GM12864 (cell line): ENCODE measurements around the gene TCEA3.

ENCODE experiments used
- DNase-seq: peaks from one replicate; pipeline ENCODE4 v3.0.0-alpha.2; 2011; ENCODE audit warnings: low read depth
- H3K4me3 ChIP-seq: 2 replicates; pipeline ENCODE4 v1.5.1; 2011; ENCODE audit warnings: mild to moderate bottlenecking, low read depth, low read length, control low read depth
- TF ChIP-seq, protein P1 (sequence below): IDR thresholded peaks from 2 replicates; pipeline ENCODE4 v1.5.1; 2011; ENCODE audit warnings: low read depth, mild to moderate bottlenecking, moderate library complexity, low read length, control low read depth, inconsistent platforms; ENCODE audit errors: missing control alignments

TCEA3 gene

DNA sequence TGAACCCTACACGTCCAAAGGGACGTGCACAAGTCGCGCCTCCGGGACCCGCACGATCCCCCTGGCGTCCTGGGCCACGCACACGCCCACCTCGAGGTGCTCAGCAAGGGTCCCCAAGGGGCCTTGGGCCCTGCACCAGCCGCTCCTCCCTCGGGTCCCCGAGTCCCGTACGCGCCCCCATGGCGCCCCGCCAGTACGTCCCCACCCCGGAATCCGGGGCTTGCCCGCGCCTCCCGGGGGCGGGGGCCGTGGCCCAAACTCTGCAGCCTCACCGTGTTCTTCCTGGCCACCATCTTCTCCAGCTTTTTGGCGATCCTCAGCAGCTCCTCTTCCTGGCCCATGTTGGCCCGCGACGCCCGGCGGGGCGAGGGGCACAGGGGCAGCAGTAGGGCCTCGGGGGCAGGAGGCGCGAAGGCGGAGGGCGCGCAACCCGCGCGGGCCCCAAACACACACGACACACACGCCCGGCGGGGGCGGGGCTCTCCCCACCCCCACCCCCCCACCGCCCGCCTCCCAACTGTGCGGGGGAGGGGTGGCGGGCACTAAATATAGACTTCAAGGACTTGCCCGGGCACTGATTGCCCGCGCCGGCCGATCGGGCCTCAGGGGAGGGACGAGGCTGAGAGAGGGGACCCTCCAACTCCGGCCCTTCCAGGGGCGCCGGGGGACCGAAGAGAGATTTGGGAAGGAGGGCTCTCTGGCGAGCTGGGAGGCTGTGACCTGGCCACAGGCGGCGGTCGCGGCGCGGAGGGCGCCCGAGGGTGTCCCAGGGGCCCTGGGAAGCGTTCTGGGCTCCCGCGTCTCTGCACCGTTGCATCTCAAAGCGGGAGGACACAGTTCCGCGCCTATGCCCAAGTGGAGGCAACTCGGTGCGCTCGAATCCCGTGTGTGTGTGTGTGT lies at the start of gene TCEA3:
TSS of gene TCEA3 (minus strand) at position 456 of the 900 bp plus-strand sequence. CDS start at position 341, 115 bp downstream.
- no peak within 1 kb of the TSS for H3K4me3 ChIP-seq
- TF ChIP-seq, protein P1, sequence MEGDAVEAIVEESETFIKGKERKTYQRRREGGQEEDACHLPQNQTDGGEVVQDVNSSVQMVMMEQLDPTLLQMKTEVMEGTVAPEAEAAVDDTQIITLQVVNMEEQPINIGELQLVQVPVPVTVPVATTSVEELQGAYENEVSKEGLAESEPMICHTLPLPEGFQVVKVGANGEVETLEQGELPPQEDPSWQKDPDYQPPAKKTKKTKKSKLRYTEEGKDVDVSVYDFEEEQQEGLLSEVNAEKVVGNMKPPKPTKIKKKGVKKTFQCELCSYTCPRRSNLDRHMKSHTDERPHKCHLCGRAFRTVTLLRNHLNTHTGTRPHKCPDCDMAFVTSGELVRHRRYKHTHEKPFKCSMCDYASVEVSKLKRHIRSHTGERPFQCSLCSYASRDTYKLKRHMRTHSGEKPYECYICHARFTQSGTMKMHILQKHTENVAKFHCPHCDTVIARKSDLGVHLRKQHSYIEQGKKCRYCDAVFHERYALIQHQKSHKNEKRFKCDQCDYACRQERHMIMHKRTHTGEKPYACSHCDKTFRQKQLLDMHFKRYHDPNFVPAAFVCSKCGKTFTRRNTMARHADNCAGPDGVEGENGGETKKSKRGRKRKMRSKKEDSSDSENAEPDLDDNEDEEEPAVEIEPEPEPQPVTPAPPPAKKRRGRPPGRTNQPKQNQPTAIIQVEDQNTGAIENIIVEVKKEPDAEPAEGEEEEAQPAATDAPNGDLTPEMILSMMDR: no peak
- no peak for DNase-seq

DNA sequence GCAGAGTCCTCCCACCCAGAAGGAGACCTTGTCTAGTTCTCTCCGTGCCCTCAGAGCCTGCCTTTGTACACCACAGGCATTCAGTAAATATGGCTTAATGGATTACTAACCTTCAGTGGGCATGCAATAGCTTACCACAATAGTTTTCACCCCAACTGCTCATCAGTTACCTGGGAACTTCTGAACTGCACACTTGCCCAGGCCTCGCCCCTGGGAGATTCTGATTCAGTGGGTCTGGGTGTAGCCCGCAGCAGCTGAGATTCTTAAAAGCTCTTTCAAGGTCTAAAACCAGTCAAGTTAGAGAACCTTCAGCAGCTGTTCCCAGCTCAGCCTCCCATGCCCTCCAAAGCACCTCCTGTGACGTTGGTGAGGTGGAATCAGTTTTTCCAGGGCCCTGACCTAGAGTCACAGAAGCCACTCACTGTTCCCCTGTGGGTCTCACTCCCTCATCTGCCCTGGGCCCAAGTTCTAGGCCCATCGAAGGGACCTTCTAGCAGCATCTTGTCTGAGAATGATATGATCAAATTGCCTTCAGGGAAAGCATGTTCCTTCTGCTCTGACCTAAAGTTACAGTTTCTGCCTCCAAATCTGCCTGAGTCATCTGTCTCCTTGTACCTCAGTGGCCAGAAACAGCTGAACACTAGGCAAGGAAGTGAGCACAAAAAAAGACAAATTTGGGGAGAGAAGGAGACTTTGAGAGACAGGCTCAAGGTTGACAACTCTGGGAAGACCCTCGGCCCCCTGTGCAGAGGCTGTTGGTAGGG lies 48.7 kb upstream of the TCEA3 start:
- no peak overlapping the region for H3K4me3 ChIP-seq
- no peak for DNase-seq
- TF ChIP-seq, protein P1: no peak

DNA sequence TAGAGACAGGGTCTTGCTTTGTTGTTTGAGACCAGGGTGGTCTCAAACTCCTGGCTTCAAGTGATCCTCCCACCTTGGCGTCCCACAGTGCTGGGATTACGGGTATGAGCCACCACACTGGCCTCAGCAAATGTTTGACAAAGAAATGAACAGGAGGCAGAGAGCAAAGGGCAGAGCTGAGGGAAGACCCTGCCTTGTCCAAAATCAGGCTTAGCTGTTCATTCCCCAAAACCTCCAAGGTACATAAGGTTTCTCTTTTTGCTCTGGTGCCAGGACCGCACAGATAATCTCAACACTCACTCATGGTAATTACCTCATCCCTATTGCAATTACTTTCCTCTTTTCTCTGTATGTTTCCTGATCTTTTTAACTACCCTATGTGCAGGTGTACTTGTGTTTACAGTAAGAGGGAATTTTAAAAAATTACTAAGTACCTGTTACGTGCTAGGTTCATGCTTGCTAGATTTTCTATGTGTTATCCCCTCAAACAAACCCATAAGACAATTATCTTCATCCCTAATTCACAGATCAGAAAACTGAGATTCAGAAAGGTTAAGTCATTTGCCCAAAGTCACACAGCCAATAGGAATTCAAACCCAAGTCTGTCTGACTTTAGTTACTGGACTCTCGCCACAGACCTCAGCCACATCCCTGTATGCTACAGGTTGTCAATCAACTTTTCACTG lies 47.9 kb upstream of the TCEA3 start:
- no peak overlapping the region for H3K4me3 ChIP-seq
- no peak for DNase-seq
- TF ChIP-seq, protein P1: no peak

DNA sequence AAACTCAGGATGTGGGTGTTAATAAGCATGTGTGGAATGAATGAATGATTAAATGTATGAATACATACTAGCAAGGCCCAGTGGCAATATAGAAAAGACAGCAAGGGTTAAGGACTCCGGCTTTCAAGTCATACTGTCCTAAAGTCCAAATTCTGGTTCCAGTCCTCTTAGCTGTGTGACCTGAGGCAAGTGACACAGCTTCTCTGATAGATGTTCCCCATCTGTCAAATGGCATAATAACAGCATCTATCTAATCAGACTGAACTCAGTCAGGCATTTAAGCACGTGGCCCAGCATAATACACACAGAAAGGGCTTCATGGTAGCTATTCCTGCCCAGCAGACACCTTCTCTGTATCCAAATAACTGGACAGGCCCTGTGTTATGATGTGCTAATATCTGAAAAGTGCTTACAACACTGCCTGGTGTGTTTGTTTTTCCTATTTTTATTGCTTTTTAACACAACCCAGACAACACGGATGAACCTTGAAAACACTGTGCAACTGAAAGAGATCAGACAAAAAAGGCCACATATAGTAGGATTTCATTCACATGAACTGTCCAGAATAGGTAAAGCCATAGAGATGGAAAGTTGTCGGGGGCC lies 47.0 kb upstream of the TCEA3 start:
- TF ChIP-seq, protein P1: no peak
- no peak overlapping the region for H3K4me3 ChIP-seq
- DNase-seq: no peak

DNA sequence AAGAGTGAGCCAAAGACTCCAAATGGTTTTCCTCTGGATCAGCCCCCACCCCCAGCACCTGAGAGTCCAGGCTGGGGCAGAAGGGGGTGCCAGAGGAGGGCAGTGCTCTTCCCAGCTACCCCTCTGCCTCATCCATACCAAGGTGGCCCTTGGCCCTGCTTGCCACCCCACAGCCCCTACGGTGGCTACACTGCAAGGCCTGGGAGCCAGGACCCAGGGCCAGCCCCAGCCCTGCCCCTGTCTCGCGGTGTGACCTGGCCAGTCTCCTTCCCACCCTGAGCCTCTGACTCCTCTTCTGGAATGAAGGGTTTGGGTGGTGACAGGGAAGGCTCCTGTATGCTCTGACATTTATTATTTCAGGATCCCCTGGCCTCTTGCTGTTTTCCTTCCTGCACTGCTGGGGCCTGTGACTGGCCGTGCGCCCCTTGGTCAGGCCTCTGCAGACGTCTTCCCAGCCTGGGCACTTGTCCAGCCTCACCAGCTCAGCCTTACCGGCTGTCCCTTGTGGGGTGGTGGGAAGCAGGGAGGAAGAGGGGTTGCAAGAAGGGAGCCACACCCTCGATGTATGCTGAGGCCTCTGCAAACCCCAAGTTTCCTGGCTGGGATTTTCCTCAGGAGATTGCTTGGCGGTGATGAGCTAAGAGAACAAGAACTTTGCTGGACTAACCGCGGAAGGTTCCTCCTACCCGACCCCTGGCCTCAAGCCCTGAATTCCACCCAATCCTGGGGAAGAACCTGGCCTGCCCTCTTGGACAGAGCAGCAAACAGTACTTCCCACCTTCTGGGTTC lies 45.9 kb upstream of the TCEA3 start:
- DNase-seq: no peak
- H3K4me3 ChIP-seq: no peak overlapping the region
- TF ChIP-seq, protein P1: no peak
